ENCODE data around the gene KCNIP4. TPM values are rescaled to one million over a fixed set of nuclear protein-coding genes. Genes with fewer than 3 reads are reported as not detected.

KCNIP4 gene
- total and polyA plus RNA-seq, 9 of the 15 experiments (the other 6 are each of a cell fraction or from before 2014, with no cell fraction given) = 0.25 to 0.41 TPM; not detected in 7

DNA sequence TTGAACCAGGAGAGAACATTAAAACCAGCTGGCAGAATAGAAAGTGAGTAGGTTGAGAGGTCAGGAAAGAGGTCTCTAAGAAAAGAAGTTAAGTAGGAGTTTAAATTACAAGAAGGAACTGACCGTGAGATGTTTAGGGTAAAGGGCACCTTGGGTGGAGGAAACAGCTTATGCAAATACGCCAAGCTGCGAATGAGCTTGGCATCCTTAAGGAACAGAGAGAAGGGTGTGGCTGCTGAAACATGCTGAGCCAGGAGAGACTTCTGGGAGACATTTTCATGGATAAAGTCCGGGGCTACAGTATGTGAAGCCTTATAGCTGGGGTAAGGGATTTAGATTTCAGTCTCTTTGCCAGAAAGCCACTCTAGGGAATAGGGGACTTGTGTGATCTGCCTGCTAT is 249.1 kb downstream of the KCNIP4 start (continued):
- TF ChIP-seq CHD7 (IDR thresholded peaks at IDR 0.05; ENCODE audit: low read depth, low read length) (no peak), SRSF3 (IDR thresholded peaks at IDR 0.05; ENCODE audit: insufficient read depth, low read length) (no peak), KAT7 (CRISPR knock-in tag; IDR thresholded peaks at IDR 0.05; ENCODE audit: borderline replicate concordance) (no peak), ZNF217 (CRISPR knock-in tag; IDR thresholded peaks at IDR 0.05) (no peak), TRIM28 (IDR thresholded peaks at IDR 0.05) (no peak), CHCHD3 (CRISPR knock-in tag; IDR thresholded peaks at IDR 0.05) (no peak), IRF1 (CRISPR knock-in tag; IDR thresholded peaks at IDR 0.05; ENCODE audit: borderline replicate concordance) (no peak)
